HG02870 (cell line): ENCODE measurements around the gene CMTM4.
"Not testable (repeated sequence)": the region's sequence is repeated elsewhere in the genome, so short reads cannot be mapped to it uniquely, and the experiment has no call there.

ENCODE experiments used
- ATAC-seq: cut with Tn5 transposase; IDR thresholded peaks from one replicate; pipeline ENCODE4 v1.9.1; 2021; ENCODE audit warnings: mild to moderate bottlenecking, moderate library complexity; ENCODE audit not compliant: unreplicated experiment

CMTM4 gene

DNA sequence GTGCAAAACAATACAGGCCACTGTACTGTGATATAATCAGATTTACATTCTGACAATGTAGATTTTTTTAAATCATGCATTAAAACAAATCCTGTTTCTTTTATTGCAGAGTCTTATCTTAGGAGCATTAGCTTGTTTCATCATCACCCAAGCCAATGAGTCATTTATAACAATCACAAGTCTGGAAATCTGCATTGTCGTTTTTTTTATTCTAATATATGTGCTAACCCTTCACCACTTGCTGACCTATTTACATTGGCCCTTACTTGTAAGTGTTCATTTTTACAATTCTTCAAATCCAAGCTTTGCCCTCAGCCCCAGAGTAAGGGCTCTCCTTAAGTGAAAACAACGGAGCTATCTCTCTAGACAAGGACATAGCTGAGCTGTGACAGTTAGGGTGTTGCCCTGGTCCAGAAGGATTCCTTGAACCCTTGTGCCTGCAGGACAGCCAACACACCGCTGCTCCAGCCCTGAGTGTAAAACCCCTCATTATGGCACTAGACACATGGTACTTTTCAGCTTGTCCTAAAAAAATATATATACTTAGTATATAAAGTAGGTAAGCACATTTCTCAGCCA, 126.6 kb downstream of the CMTM4 start:
- no peak for ATAC-seq

GRCh38 chr16:66569131-66569530, 127.4 kb downstream of the CMTM4 start:
- ATAC-seq = no peak

GRCh38 chr16:66568355-66568754, 128.2 kb downstream of the CMTM4 start:
- ATAC-seq = no peak

DNA sequence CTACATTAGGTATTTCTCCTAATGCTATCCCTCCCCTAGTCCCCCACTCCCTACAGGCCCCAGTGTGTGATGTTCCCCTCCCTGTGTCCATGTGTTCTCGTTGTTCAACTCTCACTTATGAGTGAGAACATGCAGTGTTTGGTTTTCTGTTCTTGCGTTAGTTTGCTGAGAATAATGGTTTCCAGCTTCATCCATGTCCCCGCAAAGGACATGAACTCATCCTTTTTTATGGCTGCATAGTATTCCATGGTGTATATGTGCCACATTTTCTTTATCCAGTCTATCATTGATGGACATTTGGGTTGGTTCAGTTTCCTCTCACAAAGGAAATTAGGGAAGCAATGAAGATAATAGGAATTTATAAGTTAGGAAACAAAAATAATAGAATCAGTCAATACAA, 129.3 kb downstream of the CMTM4 start:
- not testable (repeated sequence) for ATAC-seq

DNA sequence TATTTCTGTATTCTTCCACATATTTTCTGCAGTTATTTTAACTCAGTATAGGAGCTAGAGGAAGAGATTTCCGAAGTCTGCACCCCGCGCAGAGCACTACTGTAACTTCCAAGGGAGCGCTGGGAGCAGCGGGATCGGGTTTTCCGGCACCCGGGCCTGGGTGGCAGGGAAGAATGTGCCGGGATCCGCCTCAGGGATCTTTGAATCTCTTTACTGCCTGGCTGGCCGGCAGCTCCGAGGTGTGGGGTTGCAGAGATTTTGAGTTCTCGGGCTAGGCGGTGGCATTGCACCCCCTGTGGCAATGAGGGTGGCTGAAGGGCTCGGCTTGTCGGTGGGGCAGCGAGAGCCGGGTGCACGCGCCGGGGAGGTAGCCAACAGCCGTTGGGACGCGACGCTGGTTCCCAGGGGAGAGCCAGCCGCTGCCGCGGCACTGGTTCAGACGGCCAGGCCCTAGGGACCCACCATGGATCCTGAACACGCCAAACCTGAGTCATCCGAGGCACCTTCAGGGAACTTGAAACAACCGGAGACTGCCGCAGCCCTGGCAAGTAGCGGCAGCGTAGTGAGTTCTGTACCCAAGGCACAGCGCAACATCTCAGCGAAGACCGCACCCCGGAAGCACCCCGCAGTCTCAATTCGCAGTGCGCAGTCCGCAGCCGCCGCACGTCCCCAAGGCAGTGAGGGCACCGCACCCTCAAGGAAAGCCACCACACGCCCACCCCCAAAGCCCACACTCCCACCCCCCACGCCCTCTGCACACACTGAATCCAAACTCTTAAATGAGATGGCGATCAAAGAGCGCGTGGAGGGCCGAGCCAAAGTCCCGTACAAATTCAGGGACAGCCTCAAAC, 130.3 kb downstream of the CMTM4 start, which contains the start of gene CMTM1:
Gene CMTM1, plus strand, starts transcription at position 389 of the 851 bp plus-strand sequence. Its CDS starts 75 bp downstream, at position 464.
- ATAC-seq = no peak
